ENCODE measurements around the gene PRKCZ.

GRCh38 chr1:2229037-2229864 is 179.0 kb downstream of the PRKCZ start:
- TF ChIP-seq, protein P1, sequence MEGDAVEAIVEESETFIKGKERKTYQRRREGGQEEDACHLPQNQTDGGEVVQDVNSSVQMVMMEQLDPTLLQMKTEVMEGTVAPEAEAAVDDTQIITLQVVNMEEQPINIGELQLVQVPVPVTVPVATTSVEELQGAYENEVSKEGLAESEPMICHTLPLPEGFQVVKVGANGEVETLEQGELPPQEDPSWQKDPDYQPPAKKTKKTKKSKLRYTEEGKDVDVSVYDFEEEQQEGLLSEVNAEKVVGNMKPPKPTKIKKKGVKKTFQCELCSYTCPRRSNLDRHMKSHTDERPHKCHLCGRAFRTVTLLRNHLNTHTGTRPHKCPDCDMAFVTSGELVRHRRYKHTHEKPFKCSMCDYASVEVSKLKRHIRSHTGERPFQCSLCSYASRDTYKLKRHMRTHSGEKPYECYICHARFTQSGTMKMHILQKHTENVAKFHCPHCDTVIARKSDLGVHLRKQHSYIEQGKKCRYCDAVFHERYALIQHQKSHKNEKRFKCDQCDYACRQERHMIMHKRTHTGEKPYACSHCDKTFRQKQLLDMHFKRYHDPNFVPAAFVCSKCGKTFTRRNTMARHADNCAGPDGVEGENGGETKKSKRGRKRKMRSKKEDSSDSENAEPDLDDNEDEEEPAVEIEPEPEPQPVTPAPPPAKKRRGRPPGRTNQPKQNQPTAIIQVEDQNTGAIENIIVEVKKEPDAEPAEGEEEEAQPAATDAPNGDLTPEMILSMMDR (IDR thresholded peaks at IDR 0.05; ENCODE audit: low read depth, low read length, missing input control) = no peak
- TF ChIP-seq SP1 (IDR thresholded peaks at IDR 0.05) (no peak), RAD21 (IDR thresholded peaks at IDR 0.05) (peak; percentile 18 to 53), YY1 (IDR thresholded peaks at IDR 0.05) (no peak)
- TF ChIP-seq, protein P2, sequence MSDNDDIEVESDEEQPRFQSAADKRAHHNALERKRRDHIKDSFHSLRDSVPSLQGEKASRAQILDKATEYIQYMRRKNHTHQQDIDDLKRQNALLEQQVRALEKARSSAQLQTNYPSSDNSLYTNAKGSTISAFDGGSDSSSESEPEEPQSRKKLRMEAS (IDR thresholded peaks at IDR 0.05) = no peak
